HepG2 (cell line): ENCODE results near the gene PSMD12. TPM values are rescaled to one million over a fixed set of nuclear protein-coding genes. Genes with fewer than 3 reads are reported as not detected.
A peak's percentile ranks its signal among the peaks of the same experiment; 100 is the strongest.
"Not testable (repeated sequence)": the region's sequence is repeated elsewhere in the genome, so short reads cannot be mapped to it uniquely, and the experiment has no call there.

Experiments
- ATAC-seq: fragments of 200-7000 bp; cut with Tn5 transposase; 3 replicates; pipeline ENCODE4 v1.9.1; 2020; ENCODE audit warnings: mild to moderate bottlenecking, moderate library complexity
- BruUV-seq: library from RNA; stranded (reverse); fragments of 400-500 nt; replicated peaks from 2 replicates; lab custom pipeline; 2021; lab: Mats Ljungman, UMichigan
- CTCF ChIA-PET: fragments of 300-600 bp; formaldehyde crosslinking; extraction: SDS; loops from one replicate; lab custom pipeline; 2021; ENCODE audit warnings: low total read pairs, inconsistent platforms, low intra/inter-chr PET ratio; lab: Yijun Ruan, JAX
- POLR2A ChIA-PET: fragments of 350-600 bp; sonication (Branson Sonifier 250); formaldehyde crosslinking; loops from one replicate; lab custom pipeline; 2020; ENCODE audit warnings: antibody characterized with exemption, inconsistent platforms; lab: Yijun Ruan, JAX
- DNase-seq: peaks from one replicate; pipeline ENCODE4 v3.0.0-alpha.2; 2015; ENCODE audit warnings: low spot score
- FAIRE-seq: peaks from 3 replicates; lab custom pipeline; 2011; peaks lifted over from hg19 to GRCh38; lab: Jason Lieb, UNC
- H2AFZ ChIP-seq: one replicate; pipeline ENCODE4 v1.6.1; 2011; ENCODE audit warnings: low read length, inconsistent platforms
- H3K27ac ChIP-seq: fragments of 300-600 bp; 3 replicates; pipeline ENCODE4 v1.8.0; 2011; ENCODE audit warnings: mixed run types, mild to moderate bottlenecking, mixed read lengths, low read length, inconsistent platforms; ENCODE audit not compliant: insufficient read depth; ENCODE audit errors: extremely low read length
- H3K27me3 ChIP-seq, 2 experiments: fragments of 200-600 bp in 1 of 2; 2 replicates in 1 of 2; 3 replicates in 1 of 2; pipeline versions ENCODE4 v1.6.0 to v1.8.0; 2011; ENCODE audit warnings: low read length in 2 of 2, mild to moderate bottlenecking in 2 of 2, moderate library complexity in 2 of 2, inconsistent platforms in 1 of 2; ENCODE audit not compliant: insufficient read depth in 2 of 2, control insufficient read depth in 1 of 2
- H3K36me3 ChIP-seq, 2 experiments: fragments of 200-600 bp in 1 of 2; replicated peaks in 1 of 2; 2 replicates in 1 of 2; 3 replicates in 1 of 2; pipeline versions ENCODE4 v1.5.1 to v1.8.0; 2011; ENCODE audit warnings: low read length in 2 of 2, inconsistent platforms in 1 of 2; ENCODE audit not compliant: insufficient read depth in 2 of 2, control insufficient read depth in 1 of 2
- H3K4me1 ChIP-seq: 2 replicates; pipeline ENCODE4 v1.5.1; 2012; ENCODE audit warnings: low read length, inconsistent platforms; ENCODE audit not compliant: insufficient read depth
- H3K4me2 ChIP-seq: 2 replicates; pipeline ENCODE4 v1.6.0; 2011; ENCODE audit warnings: low read depth, low read length, inconsistent platforms
- H3K4me3 ChIP-seq, 3 experiments: fragments of 200-600 bp in 1 of 3; sonication (generic), shearing (Covaris generic) in 1 of 3; replicated peaks in 1 of 3; 2 replicates each; pipeline ENCODE4 v1.5.1; 2011 to 2016; ENCODE audit warnings: low read length in 3 of 3, inconsistent platforms in 2 of 3, low read depth in 2 of 3, mild to moderate bottlenecking in 2 of 3, control low read depth in 1 of 3, mixed read lengths in 1 of 3; ENCODE audit not compliant: insufficient read depth in 1 of 3
- H3K79me2 ChIP-seq: one replicate; pipeline ENCODE4 v1.6.1; 2011; ENCODE audit warnings: low read length, inconsistent platforms; ENCODE audit not compliant: insufficient read depth
- H3K9ac ChIP-seq: 2 replicates; pipeline ENCODE4 v1.6.0; 2011; ENCODE audit warnings: mild to moderate bottlenecking, low read depth, low read length, inconsistent platforms; ENCODE audit not compliant: insufficient read depth
- H3K9me3 ChIP-seq: 2 replicates; pipeline ENCODE4 v1.5.1; 2012; ENCODE audit warnings: mild to moderate bottlenecking, low read length
- H4K20me1 ChIP-seq: 2 replicates; pipeline ENCODE4 v1.6.0; 2011; ENCODE audit warnings: inconsistent platforms, mild to moderate bottlenecking, low read length, moderate library complexity; ENCODE audit not compliant: insufficient read depth
- ATF7 ChIP-seq, 2 experiments: fragments of 450-650 bp in 1 of 2; sonication (generic) in 1 of 2; formaldehyde crosslinking in 1 of 2; IDR thresholded peaks; 2 replicates each; pipeline versions ENCODE4 v1.4.0 to v1.6.1; 2016 to 2020; ENCODE audit warnings: antibody characterized with exemption in 1 of 2, mild to moderate bottlenecking in 1 of 2, missing genetic modification reagents in 1 of 2
- GATAD2A ChIP-seq: IDR thresholded peaks from 2 replicates; pipeline ENCODE4 v1.6.1; 2016
- HOMEZ ChIP-seq: IDR thresholded peaks from 2 replicates; pipeline ENCODE4 v1.6.1; 2016; ENCODE audit warnings: low read depth
- MAFK ChIP-seq, 2 experiments: IDR thresholded peaks in 1 of 2; conservative IDR thresholded peaks in 1 of 2; 2 replicates each; pipeline ENCODE4 v1.6.1; 2011; ENCODE audit warnings: improper control_type of control experiment in 2 of 2, low read length in 2 of 2
- NR2F1 ChIP-seq, 2 experiments: fragments of 450-650 bp in 1 of 2; formaldehyde crosslinking in 1 of 2; IDR thresholded peaks; 2 replicates each; pipeline versions ENCODE4 v1.5.0 to v1.6.1; 2016 to 2020; ENCODE audit warnings: mild to moderate bottlenecking in 1 of 2, missing compliant biosample characterization in 1 of 2, missing genetic modification reagents in 1 of 2, moderate library complexity in 1 of 2
- PAF1 ChIP-seq: IDR thresholded peaks from 2 replicates; pipeline ENCODE4 v1.6.1; 2016; ENCODE audit warnings: missing genetic modification reagents, missing compliant biosample characterization
- PCBP2 ChIP-seq: fragments of 200-400 bp; formaldehyde crosslinking; optimal IDR thresholded peaks from 2 replicates; pipeline ENCODE3; 2018; ENCODE audit warnings: low read length, low read depth; ENCODE audit not compliant: poor library complexity, severe bottlenecking
- RBM22 ChIP-seq: fragments of 200-400 bp; formaldehyde crosslinking; optimal IDR thresholded peaks from 2 replicates; pipeline ENCODE3; 2017; ENCODE audit warnings: mild to moderate bottlenecking, low read length, moderate library complexity
- ZBTB43 ChIP-seq: sonication (generic); formaldehyde crosslinking; conservative IDR thresholded peaks from 2 replicates; pipeline ENCODE4 v1.4.0; 2020; ENCODE audit warnings: missing genetic modification reagents
- ZNF17 ChIP-seq: sonication (generic); formaldehyde crosslinking; IDR thresholded peaks from 2 replicates; pipeline ENCODE4 v1.5.0; 2020; ENCODE audit warnings: mild to moderate bottlenecking, missing genetic modification reagents
- ZNF547 ChIP-seq: sonication (generic); formaldehyde crosslinking; IDR thresholded peaks from 2 replicates; pipeline ENCODE4 v1.5.1; 2020; ENCODE audit warnings: mild to moderate bottlenecking, missing genetic modification reagents
- ZNF792 ChIP-seq: IDR thresholded peaks from 2 replicates; pipeline ENCODE4 v1.6.1; 2016
- ZNF878 ChIP-seq: sonication (generic); formaldehyde crosslinking; IDR thresholded peaks from 2 replicates; pipeline ENCODE4 v1.8.1; 2023; ENCODE audit warnings: mild to moderate bottlenecking, missing genetic modification reagents, moderate library complexity
- WGBS: methylation state at CpG from one replicate; pipeline ENCODE4 v1.1.6; 2017; ENCODE audit warnings: low lambda C conversion rate; 5-methylcytosine and 5-hydroxymethylcytosine counted together
- in situ Hi-C: cut with HindIII; loops from 2 replicates; pipeline ENCODE4 v1.10.0; 2017; ENCODE audit warnings: low pct_unique_long_range_greater_than_20kb; ENCODE audit not compliant: extremely low pct_ligation_motif_present
- intact Hi-C: fragments of 100-400 bp; cut with micrococcal nuclease; formaldehyde crosslinking; loops from one replicate; pipeline ENCODE4 v1.10.0; 2022; ENCODE audit not compliant: unreplicated experiment
- polyA plus RNA-seq, 8 experiments: library from polyadenylated mRNA; depleted of rRNA in 3 of 8; stranded (reverse) in 7 of 8; unstranded in 1 of 8; fragments of >200 nt; fragmentation: Illumina TruSeq in 4 of 8; extraction: Trizol in 4 of 8; gene quantifications; 2 replicates each; pipeline versions ENCODE4 v1.2.1 to v1.2.3, GENCODE V29; 2011 to 2016; ENCODE audit warnings: low read depth in 4 of 8, missing spikeins in 1 of 8, mixed read lengths in 1 of 8; ENCODE audit not compliant: insufficient read depth in 1 of 8
- total RNA-seq, 5 experiments: library from RNA; depleted of rRNA; stranded (reverse); fragments of >200 nt; fragmentation: Illumina TruSeq; extraction: Trizol; gene quantifications; 2 replicates each; pipeline ENCODE4 v1.2.3, GENCODE V29; 2016; ENCODE audit warnings: low read depth in 1 of 5
- TF ChIP-seq, protein P1 (sequence below): sonication (generic); formaldehyde crosslinking; IDR thresholded peaks from 2 replicates; pipeline ENCODE4 v1.8.0; 2022; ENCODE audit warnings: missing genetic modification reagents, mild to moderate bottlenecking, moderate library complexity, borderline replicate concordance

The PSMD12 gene
- total and polyA plus RNA-seq, 2 of the 13 experiments (the other 11 are each of a cell fraction or from before 2014, with no cell fraction given), result 27.4 to 71.7 TPM

GRCh38 chr17:67338353-67338752 is 28.0 kb downstream of the PSMD12 start:
- H3K9ac ChIP-seq, H3K79me2 ChIP-seq, in situ Hi-C loops, H4K20me1 ChIP-seq, FAIRE-seq, H2AFZ ChIP-seq, H3K27me3 ChIP-seq, H3K4me2 ChIP-seq, H3K9me3 ChIP-seq, H3K4me3 ChIP-seq, H3K27ac ChIP-seq, POLR2A ChIA-PET, ATAC-seq, BruUV-seq, DNase-seq, CTCF ChIA-PET: not testable (repeated sequence)
- H3K36me3 ChIP-seq, result peaks cover 8 to 18% of the 10 kb centered on the region in 2 experiments
- WGBS, result 91% methylated on average over 7 of the region's 7 CpGs
- H3K4me1 ChIP-seq, result peaks cover 30% of the 10 kb centered on the region
- TF ChIP-seq RBM22 (peak; percentile 25), HOMEZ (CRISPR knock-in tag) (0 out of 2 replicates have a peak, but pooled peaks have one; percentile 27), PAF1 (CRISPR knock-in tag) (0 out of 2 replicates have a peak, but pooled peaks have one; percentile 60)
- intact Hi-C loops, result loop anchor here (10.0 kb wide), 1 partner anchor 64 kb away; no protein-coding TSS in a partner anchor

GRCh38 chr17:67336859-67337258 is 29.5 kb downstream of the PSMD12 start:
- no peak overlapping the region for H3K27ac ChIP-seq
- H3K9me3 ChIP-seq, result no peaks in the 10 kb centered on the region
- H3K4me3 ChIP-seq, result no peak overlapping the region
- ChIA-PET CTCF (no interaction called here), POLR2A (no interaction called here)
- no peaks in the 10 kb centered on the region for H4K20me1 ChIP-seq
- in situ Hi-C loops, result no loop called here
- H3K79me2 ChIP-seq, result no peaks in the 10 kb centered on the region
- peaks cover 4 to 6% of the 10 kb centered on the region in 2 experiments; a peak in 4 of 5 replicates for H3K36me3 ChIP-seq
- FAIRE-seq (no peak), ATAC-seq (peak; percentile 12), DNase-seq (peak; percentile 34)
- H3K4me1 ChIP-seq, result peaks cover 45% of the 10 kb centered on the region
- BruUV-seq, result TSS peak; percentile 24
- no peak overlapping the region for H3K4me2 ChIP-seq
- no peak overlapping the region for H2AFZ ChIP-seq
- intact Hi-C loops, result loop anchor here (10.0 kb wide), 1 partner anchor 62 kb away; no protein-coding TSS in a partner anchor
- no peaks in the 10 kb centered on the region for H3K27me3 ChIP-seq
- no peak overlapping the region for H3K9ac ChIP-seq
- 55% methylated on average over 12 of the region's 12 CpGs for WGBS
- no peak for TF ChIP-seq ZBTB43 (CRISPR knock-in tag)
- TF ChIP-seq, protein P1, sequence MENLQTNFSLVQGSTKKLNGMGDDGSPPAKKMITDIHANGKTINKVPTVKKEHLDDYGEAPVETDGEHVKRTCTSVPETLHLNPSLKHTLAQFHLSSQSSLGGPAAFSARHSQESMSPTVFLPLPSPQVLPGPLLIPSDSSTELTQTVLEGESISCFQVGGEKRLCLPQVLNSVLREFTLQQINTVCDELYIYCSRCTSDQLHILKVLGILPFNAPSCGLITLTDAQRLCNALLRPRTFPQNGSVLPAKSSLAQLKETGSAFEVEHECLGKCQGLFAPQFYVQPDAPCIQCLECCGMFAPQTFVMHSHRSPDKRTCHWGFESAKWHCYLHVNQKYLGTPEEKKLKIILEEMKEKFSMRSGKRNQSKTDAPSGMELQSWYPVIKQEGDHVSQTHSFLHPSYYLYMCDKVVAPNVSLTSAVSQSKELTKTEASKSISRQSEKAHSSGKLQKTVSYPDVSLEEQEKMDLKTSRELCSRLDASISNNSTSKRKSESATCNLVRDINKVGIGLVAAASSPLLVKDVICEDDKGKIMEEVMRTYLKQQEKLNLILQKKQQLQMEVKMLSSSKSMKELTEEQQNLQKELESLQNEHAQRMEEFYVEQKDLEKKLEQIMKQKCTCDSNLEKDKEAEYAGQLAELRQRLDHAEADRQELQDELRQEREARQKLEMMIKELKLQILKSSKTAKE (CRISPR knock-in tag), result no peak
- no peak for TF ChIP-seq ATF7 (IDR thresholded peaks at IDR 0.05)
- TF ChIP-seq ATF7 (CRISPR knock-in tag; IDR thresholded peaks at IDR 0.05), result no peak
- no peak for TF ChIP-seq MAFK (conservative IDR thresholded peaks at IDR 0.05 in 1 of 2, IDR thresholded peaks at IDR 0.05 in 1 of 2; ENCODE audit: low read length in 2 of 2)
- TF ChIP-seq ZNF792 (CRISPR knock-in tag), result no peak
- TF ChIP-seq ZNF878 (CRISPR knock-in tag), result no peak
- no peak for TF ChIP-seq ZNF17
- peak; percentile 35; the same call in 1 of the 2 replicates for TF ChIP-seq GATAD2A
- TF ChIP-seq NR2F1 (CRISPR knock-in tag; IDR thresholded peaks at IDR 0.05), result no peak
- no peak for TF ChIP-seq ZNF547 (CRISPR knock-in tag)
- no peak for TF ChIP-seq PCBP2
